SK-N-MC (cell line): ENCODE results near the gene SNRPE.
A peak's percentile ranks its signal among the peaks of the same experiment; 100 is the strongest.
"Not testable (repeated sequence)": the region's sequence is repeated elsewhere in the genome, so short reads cannot be mapped to it uniquely, and the experiment has no call there.

Experiments used
- DNase-seq: peaks from one replicate; pipeline ENCODE4 v3.0.0-alpha.2; 2011; ENCODE audit warnings: low read depth, low spot score
- H3K27ac ChIP-seq: fragments of 200-600 bp; sonication (generic); 2 replicates; pipeline ENCODE4 v1.5.1; 2016; ENCODE audit warnings: mixed run types
- H3K36me3 ChIP-seq: fragments of 200-600 bp; sonication (generic); 2 replicates; pipeline ENCODE4 v1.6.1; 2017; ENCODE audit warnings: antibody characterized with exemption, low read length, mixed read lengths; ENCODE audit not compliant: insufficient read depth
- H3K4me3 ChIP-seq: fragments of 200-600 bp; sonication (generic); 2 replicates; pipeline ENCODE4 v1.5.1; 2016
- H3K9ac ChIP-seq: fragments of 200-600 bp; sonication (generic); 2 replicates; pipeline ENCODE4 v1.8.0; 2017; ENCODE audit warnings: mixed run types, mixed read lengths; ENCODE audit not compliant: insufficient read length
- H3K9me3 ChIP-seq: fragments of 200-600 bp; sonication (generic); 2 replicates; pipeline ENCODE4 v1.6.1; 2017; ENCODE audit warnings: low read depth, mild to moderate bottlenecking, antibody characterized with exemption, low read length, moderate library complexity, mixed read lengths
- EZH2 ChIP-seq: fragments of 200-600 bp; sonication (generic); IDR thresholded peaks from one replicate; pipeline ENCODE4 v1.6.1; 2017; ENCODE audit warnings: antibody characterized with exemption
- FOXP2 ChIP-seq: optimal IDR thresholded peaks from 2 replicates; pipeline ENCODE3; 2011; ENCODE audit warnings: mild to moderate bottlenecking, moderate library complexity; ENCODE audit not compliant: insufficient read depth; ENCODE audit errors: extremely low read length, control extremely low read depth
- POLR2AphosphoS5 ChIP-seq: IDR thresholded peaks from 2 replicates; pipeline ENCODE4 v1.6.1; 2012; ENCODE audit warnings: mild to moderate bottlenecking, low read depth, low read length, borderline replicate concordance

SNRPE gene

GRCh38 chr1:203839081-203839480 is 22.3 kb upstream of the SNRPE start:
- Histone ChIP-seq H3K4me3 (no peak overlapping the region), H3K9me3 (no peaks in the 10 kb centered on the region), H3K27ac (peak overlapping the region; percentile 70; the same call in 1 of the 2 replicates), H3K9ac (no peak overlapping the region), H3K36me3 (peaks cover 67% of the 10 kb centered on the region)
- DNase-seq = peak; percentile 42
- TF ChIP-seq FOXP2 = no peak
- no peak for TF ChIP-seq POLR2AphosphoS5
- no peak for TF ChIP-seq EZH2

GRCh38 chr1:203840208-203840808 is 21.1 kb upstream of the SNRPE start:
- no peak overlapping the region for H3K27ac ChIP-seq
- H3K4me3 ChIP-seq = no peak overlapping the region
- H3K36me3 ChIP-seq = peaks cover 64% of the 10 kb centered on the region
- H3K9ac ChIP-seq = no peak overlapping the region
- TF ChIP-seq FOXP2 (no peak), EZH2 (no peak), POLR2AphosphoS5 (no peak)
- no peak for DNase-seq
- no peaks in the 10 kb centered on the region for H3K9me3 ChIP-seq

DNA sequence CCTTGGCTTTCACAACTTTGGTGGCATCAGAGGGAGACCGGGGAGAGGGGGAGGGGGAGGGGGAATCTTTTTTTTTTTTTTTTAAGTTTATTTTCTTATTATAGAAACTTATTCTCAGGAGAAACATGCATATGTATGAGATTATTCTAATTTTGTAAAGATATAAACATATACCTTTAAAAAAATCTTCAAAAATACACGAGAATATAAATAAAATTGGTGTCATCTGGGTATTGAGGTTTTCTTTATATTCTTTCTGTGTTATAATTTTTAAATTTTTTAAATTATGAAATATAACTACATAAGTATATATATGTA is 18.9 kb upstream of the SNRPE start:
- no peak for DNase-seq
- H3K4me3 ChIP-seq = no peak overlapping the region
- peaks cover 64% of the 10 kb centered on the region for H3K36me3 ChIP-seq
- H3K27ac ChIP-seq = no peak overlapping the region
- no peak overlapping the region for H3K9ac ChIP-seq
- TF ChIP-seq EZH2 = no peak
- TF ChIP-seq FOXP2 = no peak
- no peak for TF ChIP-seq POLR2AphosphoS5
- H3K9me3 ChIP-seq = no peaks in the 10 kb centered on the region

DNA sequence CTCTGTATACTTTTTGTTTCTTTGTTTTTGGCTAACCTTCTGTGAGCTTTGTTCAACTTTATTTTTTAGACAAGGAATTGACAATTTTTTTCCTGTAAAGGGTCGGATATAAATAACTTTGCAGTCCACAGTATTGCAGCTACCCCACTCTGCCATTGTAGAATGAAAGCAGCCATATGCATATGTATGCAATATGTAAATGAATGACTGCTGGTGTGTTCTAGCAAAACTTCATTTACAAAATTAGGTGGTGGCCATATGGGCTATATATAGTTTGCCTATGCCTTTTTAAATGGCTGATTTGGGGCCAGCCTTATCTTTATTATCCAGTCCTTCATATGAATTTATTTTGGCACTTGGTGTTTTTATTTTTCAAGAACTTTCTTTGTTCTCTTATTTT is 18.0 kb upstream of the SNRPE start:
- H3K9me3 ChIP-seq = no peaks in the 10 kb centered on the region
- H3K27ac ChIP-seq = no peak overlapping the region
- no peak overlapping the region for H3K4me3 ChIP-seq
- TF ChIP-seq POLR2AphosphoS5 = no peak
- no peak for TF ChIP-seq EZH2
- TF ChIP-seq FOXP2 = no peak
- H3K9ac ChIP-seq = no peak overlapping the region
- DNase-seq = no peak
- H3K36me3 ChIP-seq = peaks cover 64% of the 10 kb centered on the region

DNA sequence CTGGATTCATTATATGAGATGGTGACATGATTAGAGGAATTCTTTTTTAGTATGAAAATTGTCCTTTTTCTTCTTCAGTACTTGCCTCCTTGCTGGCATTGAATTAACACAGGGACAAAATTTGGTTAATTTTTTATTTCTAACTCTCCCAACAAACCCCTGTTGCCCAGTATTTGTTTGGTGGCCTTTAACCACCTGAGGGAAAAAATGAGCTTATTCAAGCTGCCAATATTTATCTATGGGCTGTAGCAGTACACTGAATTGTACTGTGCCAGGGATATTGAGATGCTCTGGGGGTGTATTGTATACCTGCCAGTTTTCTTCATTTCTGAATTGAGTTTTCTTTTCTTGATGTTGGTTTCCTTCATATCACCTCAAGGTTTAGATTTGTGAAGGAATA is 8.3 kb upstream of the SNRPE start:
- not testable (repeated sequence) for H3K27ac ChIP-seq, H3K9me3 ChIP-seq, H3K9ac ChIP-seq, H3K4me3 ChIP-seq, DNase-seq
- H3K36me3 ChIP-seq = peaks cover 66% of the 10 kb centered on the region

- TF ChIP-seq POLR2AphosphoS5 (no peak), EZH2 (no peak), FOXP2 (no peak)
- H3K27ac ChIP-seq = peak overlapping the region; percentile 26; the same call in 1 of the 2 replicates
- peaks cover 32% of the 10 kb centered on the region for H3K36me3 ChIP-seq
- H3K4me3 ChIP-seq = no peak overlapping the region
- no peak overlapping the region for H3K9ac ChIP-seq
- H3K9me3 ChIP-seq = no peaks in the 10 kb centered on the region
- DNase-seq = no peak
These were observed 3.3 kb upstream of the SNRPE start for GRCh38 chr1:203858055-203858454.

DNA sequence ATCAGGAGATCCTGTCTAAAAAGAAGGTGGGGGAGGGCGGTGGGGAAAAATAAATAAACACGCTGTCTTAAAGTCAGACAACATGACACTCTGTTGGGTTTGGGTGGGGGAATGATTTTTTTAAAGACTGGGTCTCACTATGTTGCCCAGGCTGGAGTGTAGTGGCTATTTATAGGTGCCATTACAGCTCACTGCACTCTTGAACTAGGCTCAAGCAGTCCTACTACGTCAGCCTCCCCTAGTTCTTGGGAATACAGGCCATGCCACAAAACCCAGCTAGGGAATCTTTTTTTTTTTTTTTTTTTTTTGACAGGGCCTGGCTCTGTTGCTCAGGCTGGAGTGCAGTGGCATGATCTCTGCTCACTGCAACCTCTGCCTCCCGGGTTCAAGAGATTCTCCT is 2.4 kb upstream of the SNRPE start:
- H3K27ac ChIP-seq = no peak overlapping the region
- no peak overlapping the region for H3K9ac ChIP-seq
- no peak overlapping the region for H3K4me3 ChIP-seq
- no peak for DNase-seq
- H3K9me3 ChIP-seq = no peaks in the 10 kb centered on the region
- H3K36me3 ChIP-seq = peaks cover 34% of the 10 kb centered on the region
- TF ChIP-seq FOXP2 (no peak), EZH2 (no peak), POLR2AphosphoS5 (no peak)

- TF ChIP-seq EZH2 (no peak), FOXP2 (no peak), POLR2AphosphoS5 (no peak)
- Histone ChIP-seq H3K36me3 (peaks cover 34% of the 10 kb centered on the region), H3K27ac (peak overlapping the region; percentile 70), H3K4me3 (peak overlapping the region; percentile 92), H3K9me3 (no peaks in the 10 kb centered on the region), H3K9ac (peak overlapping the region; percentile 19)
- no peak for DNase-seq
These were observed 888 bp upstream of the SNRPE start for GRCh38 chr1:203860396-203861025.

- no peak for TF ChIP-seq POLR2AphosphoS5
- no peak for TF ChIP-seq FOXP2
- TF ChIP-seq EZH2 = no peak
- H3K4me3 ChIP-seq = no peak overlapping the region
- H3K36me3 ChIP-seq = peaks cover 85% of the 10 kb centered on the region
- no peak overlapping the region for H3K9ac ChIP-seq
- no peak for DNase-seq
- no peak overlapping the region for H3K27ac ChIP-seq
- no peaks in the 10 kb centered on the region for H3K9me3 ChIP-seq
These were observed 6.4 kb downstream of the SNRPE start for GRCh38 chr1:203867802-203868201.
